HG03571 (cell line): ENCODE results near the gene KPNA6.
A peak's percentile ranks its signal among the peaks of the same experiment; 100 is the strongest.

Experiments used
- ATAC-seq: cut with Tn5 transposase; IDR thresholded peaks from one replicate; pipeline ENCODE4 v1.9.1; 2021; ENCODE audit not compliant: unreplicated experiment

Gene KPNA6

GRCh38 chr1:32215629-32216480 is 108.0 kb downstream of the KPNA6 start:
- no peak for ATAC-seq

GRCh38 chr1:32216566-32216965 is 108.7 kb downstream of the KPNA6 start:
- no peak for ATAC-seq

- no peak for ATAC-seq
Measured at GRCh38 chr1:32219022-32219421, 111.2 kb downstream of the KPNA6 start.

- ATAC-seq: no peak
Measured at GRCh38 chr1:32220746-32221580, 113.1 kb downstream of the KPNA6 start.

- ATAC-seq: no peak
Measured at GRCh38 chr1:32221581-32221979, 113.7 kb downstream of the KPNA6 start.

GRCh38 chr1:32221980-32222755 is 114.3 kb downstream of the KPNA6 start, which contains the start of the genes EIF3I and TMEM234:
Gene EIF3I (plus strand): TSS chr1:32222407. CDS start chr1:32222442, 35 bp downstream.
Gene TMEM234 (minus strand): TSS chr1:32222353. CDS start chr1:32222322, 31 bp downstream.
- ATAC-seq: peak; percentile 88

GRCh38 chr1:32223683-32224082 is 115.8 kb downstream of the KPNA6 start:
- no peak for ATAC-seq

GRCh38 chr1:32224285-32224684 is 116.4 kb downstream of the KPNA6 start:
- no peak for ATAC-seq
